Osteocyte (in vitro differentiated cells): ENCODE measurements around the gene ZNF417. TPM values are rescaled to one million over a fixed set of nuclear protein-coding genes. Genes with fewer than 3 reads are reported as not detected.

Experiments
- DNase-seq: peaks from one replicate; pipeline ENCODE4 v3.0.0; 2021; ENCODE audit warnings: mixed read lengths; ENCODE audit not compliant: unreplicated experiment; ENCODE audit errors: extremely low spot score
- H3K27ac Mint-ChIP-seq: one replicate; pipeline ENCODE4 v1.8.0; 2021; ENCODE audit warnings: mild to moderate bottlenecking, mixed read lengths; ENCODE audit not compliant: unreplicated experiment
- H3K27me3 Mint-ChIP-seq: one replicate; pipeline ENCODE4 v1.8.0; 2021; ENCODE audit warnings: mixed read lengths; ENCODE audit not compliant: unreplicated experiment
- H3K36me3 Mint-ChIP-seq: one replicate; pipeline ENCODE4 v1.8.0; 2021; ENCODE audit warnings: mixed read lengths; ENCODE audit not compliant: unreplicated experiment
- H3K4me1 Mint-ChIP-seq: one replicate; pipeline ENCODE4 v1.8.0; 2021; ENCODE audit warnings: mixed read lengths; ENCODE audit not compliant: unreplicated experiment
- H3K4me3 Mint-ChIP-seq: one replicate; pipeline ENCODE4 v1.8.0; 2021; ENCODE audit warnings: mild to moderate bottlenecking, moderate library complexity, mixed read lengths; ENCODE audit not compliant: unreplicated experiment
- H3K9me3 Mint-ChIP-seq: one replicate; pipeline ENCODE4 v1.8.0; 2021; ENCODE audit warnings: mixed read lengths; ENCODE audit not compliant: unreplicated experiment
- CTCF ChIP-seq: fragments of 200-600 bp; sonication (generic); IDR thresholded peaks from 2 replicates; pipeline ENCODE4 v1.5.0; 2021; ENCODE audit warnings: antibody characterized with exemption, mild to moderate bottlenecking, moderate library complexity
- total RNA-seq: library from RNA; stranded (reverse); gene quantifications from 2 replicates; pipeline ENCODE4 v1.2.1, GENCODE V29; 2021

Gene ZNF417
- total RNA-seq, 1 donor from 2014 or later, result 21.0 TPM

- no peak for TF ChIP-seq CTCF
- Mint-ChIP-seq H3K4me1 (peaks cover 15% of the 10 kb centered on the region), H3K27ac (no peak overlapping the region), H3K9me3 (peaks cover 36% of the 10 kb centered on the region), H3K27me3 (no peaks in the 10 kb centered on the region), H3K4me3 (no peak overlapping the region), H3K36me3 (peaks cover 15% of the 10 kb centered on the region)
- DNase-seq, result no peak
Observed at GRCh38 chr19:57949296-57949695, 32.9 kb upstream of the ZNF417 start.

- Mint-ChIP-seq H3K27ac (peak within 1 kb of the TSS; percentile 94), H3K4me1 (peaks cover 15% of the 10 kb centered on the region), H3K4me3 (peak within 1 kb of the TSS; percentile 95), H3K27me3 (no peaks in the 10 kb centered on the region), H3K9me3 (peaks cover 29% of the 10 kb centered on the region), H3K36me3 (peaks cover 33% of the 10 kb centered on the region)
- peak; percentile 97 for DNase-seq
- TF ChIP-seq CTCF, result peak; percentile 64
Observed at GRCh38 chr19:57947419-57948134, 31.2 kb upstream of the ZNF417 start, which contains the start of gene ZNF256. Gene ZNF256 (minus strand): TSS chr19:57947706. CDS start chr19:57947474, 232 bp downstream.

- no peaks in the 10 kb centered on the region for H3K27me3 Mint-ChIP-seq
- H3K9me3 Mint-ChIP-seq, result peaks cover 32% of the 10 kb centered on the region
- peak overlapping the region; percentile 95 for H3K4me3 Mint-ChIP-seq
- peaks cover 15% of the 10 kb centered on the region for H3K4me1 Mint-ChIP-seq
- no peak for DNase-seq
- H3K36me3 Mint-ChIP-seq, result peaks cover 38% of the 10 kb centered on the region
- TF ChIP-seq CTCF, result no peak
- H3K27ac Mint-ChIP-seq, result peak overlapping the region; percentile 94
Observed at GRCh38 chr19:57947088-57947418, 30.7 kb upstream of the ZNF417 start.

GRCh38 chr19:57946316-57946715 is 29.9 kb upstream of the ZNF417 start:
- Mint-ChIP-seq H3K4me1 (peaks cover 15% of the 10 kb centered on the region), H3K4me3 (peak overlapping the region; percentile 95), H3K27ac (no peak overlapping the region), H3K9me3 (peaks cover 33% of the 10 kb centered on the region), H3K36me3 (peaks cover 45% of the 10 kb centered on the region), H3K27me3 (no peaks in the 10 kb centered on the region)
- no peak for DNase-seq
- TF ChIP-seq CTCF, result no peak

- peaks cover 62% of the 10 kb centered on the region for H3K36me3 Mint-ChIP-seq
- no peak overlapping the region for H3K27ac Mint-ChIP-seq
- no peak for DNase-seq
- H3K9me3 Mint-ChIP-seq, result peaks cover 42% of the 10 kb centered on the region
- no peak overlapping the region for H3K4me3 Mint-ChIP-seq
- H3K4me1 Mint-ChIP-seq, result peaks cover 8% of the 10 kb centered on the region
- TF ChIP-seq CTCF, result no peak
- no peaks in the 10 kb centered on the region for H3K27me3 Mint-ChIP-seq
Observed at GRCh38 chr19:57941593-57941992, 25.2 kb upstream of the ZNF417 start.
